ENCODE results near the gene SRPK2. TPM values are rescaled to one million over a fixed set of nuclear protein-coding genes. Genes with fewer than 3 reads are reported as not detected.

SRPK2 gene
- total and polyA plus RNA-seq, 8 donors: 7.6 to 109 (median 24.4) TPM

DNA sequence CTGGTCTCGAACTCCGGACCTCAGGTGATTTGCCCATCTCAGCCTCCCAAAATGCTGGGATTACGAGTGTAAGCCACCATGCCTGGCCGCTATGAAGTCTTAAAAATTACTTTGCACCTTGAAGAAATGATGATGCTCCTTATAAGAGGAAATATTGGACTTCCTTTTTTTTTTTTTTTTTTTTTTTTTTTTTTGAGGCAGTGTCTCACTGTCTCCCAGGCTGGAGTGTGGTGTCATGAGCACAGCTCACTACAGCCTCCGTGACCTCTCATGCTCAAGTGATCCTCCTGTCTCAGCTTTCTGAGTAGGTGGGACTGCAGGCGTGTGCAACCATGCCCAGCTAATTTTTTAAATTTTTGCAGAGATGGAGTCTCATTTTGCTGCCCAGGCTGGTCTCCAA lies 309.4 kb downstream of the SRPK2 start:
- no peak overlapping the region for H3K27ac ChIP-seq
- no peak for DNase-seq
- no peaks in the 10 kb centered on the region for H3K27me3 ChIP-seq
- H3K4me1 ChIP-seq: peaks cover 0 to 10% (median 5%) of the 10 kb centered on the region in 4 donors
- no peak overlapping the region for H3K4me3 ChIP-seq
- intact Hi-C loops (cut with DNase I; ENCODE audit: low total_unique reads): no loop called here
- WGBS, 5 donors: 93 to 98% (median 97%) methylated on average over 6 of the region's 6 CpGs
- TF ChIP-seq POLR2A (IDR thresholded peaks at IDR 0.05) (no peak), POLR2AphosphoS5 (IDR thresholded peaks at IDR 0.05) (no peak), EP300 (IDR thresholded peaks at IDR 0.05) (no peak)
- TF ChIP-seq, protein P1, sequence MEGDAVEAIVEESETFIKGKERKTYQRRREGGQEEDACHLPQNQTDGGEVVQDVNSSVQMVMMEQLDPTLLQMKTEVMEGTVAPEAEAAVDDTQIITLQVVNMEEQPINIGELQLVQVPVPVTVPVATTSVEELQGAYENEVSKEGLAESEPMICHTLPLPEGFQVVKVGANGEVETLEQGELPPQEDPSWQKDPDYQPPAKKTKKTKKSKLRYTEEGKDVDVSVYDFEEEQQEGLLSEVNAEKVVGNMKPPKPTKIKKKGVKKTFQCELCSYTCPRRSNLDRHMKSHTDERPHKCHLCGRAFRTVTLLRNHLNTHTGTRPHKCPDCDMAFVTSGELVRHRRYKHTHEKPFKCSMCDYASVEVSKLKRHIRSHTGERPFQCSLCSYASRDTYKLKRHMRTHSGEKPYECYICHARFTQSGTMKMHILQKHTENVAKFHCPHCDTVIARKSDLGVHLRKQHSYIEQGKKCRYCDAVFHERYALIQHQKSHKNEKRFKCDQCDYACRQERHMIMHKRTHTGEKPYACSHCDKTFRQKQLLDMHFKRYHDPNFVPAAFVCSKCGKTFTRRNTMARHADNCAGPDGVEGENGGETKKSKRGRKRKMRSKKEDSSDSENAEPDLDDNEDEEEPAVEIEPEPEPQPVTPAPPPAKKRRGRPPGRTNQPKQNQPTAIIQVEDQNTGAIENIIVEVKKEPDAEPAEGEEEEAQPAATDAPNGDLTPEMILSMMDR (IDR thresholded peaks at IDR 0.05): no peak
- H3K9me3 ChIP-seq: no peaks in the 10 kb centered on the region
- H3K36me3 ChIP-seq: peaks cover 60 to 100% (median 100%) of the 10 kb centered on the region in 4 donors

DNA sequence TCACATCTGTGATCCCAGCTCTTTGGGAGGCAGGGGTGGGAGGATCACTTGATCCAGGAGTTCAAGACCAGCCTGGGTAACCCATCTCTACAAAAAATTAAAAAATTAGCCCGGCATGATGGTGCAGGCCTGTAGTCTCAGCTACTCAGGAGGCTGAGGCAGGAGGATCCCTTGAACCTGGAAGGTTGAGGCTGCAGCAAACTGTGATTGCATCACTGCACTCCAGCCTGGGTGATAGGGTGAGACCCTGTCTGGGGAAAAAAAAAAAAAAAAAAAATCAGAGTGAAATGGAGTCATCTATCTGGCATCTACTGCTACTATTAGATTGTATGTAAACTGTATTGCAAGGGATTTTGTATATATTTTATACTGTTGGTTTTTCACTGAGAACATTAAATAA lies 315.6 kb downstream of the SRPK2 start:
- WGBS, 5 donors: 96 to 100% (median 98%) methylated on average over 1 of the region's 1 CpG
- H3K27me3 ChIP-seq: no peaks in the 10 kb centered on the region
- intact Hi-C loops (cut with DNase I; ENCODE audit: low total_unique reads): no loop called here
- TF ChIP-seq EP300 (IDR thresholded peaks at IDR 0.05): no peak
- TF ChIP-seq POLR2A (IDR thresholded peaks at IDR 0.05): no peak
- no peak for TF ChIP-seq POLR2AphosphoS5 (IDR thresholded peaks at IDR 0.05)
- TF ChIP-seq, protein P1 (IDR thresholded peaks at IDR 0.05): no peak
- H3K4me3 ChIP-seq: no peak overlapping the region
- H3K9me3 ChIP-seq: no peaks in the 10 kb centered on the region
- DNase-seq: no peak
- peaks cover 39 to 99% (median 95%) of the 10 kb centered on the region in 4 donors for H3K36me3 ChIP-seq
- H3K4me1 ChIP-seq: peaks cover 0 to 19% (median 7%) of the 10 kb centered on the region in 4 donors
- no peak overlapping the region for H3K27ac ChIP-seq

DNA sequence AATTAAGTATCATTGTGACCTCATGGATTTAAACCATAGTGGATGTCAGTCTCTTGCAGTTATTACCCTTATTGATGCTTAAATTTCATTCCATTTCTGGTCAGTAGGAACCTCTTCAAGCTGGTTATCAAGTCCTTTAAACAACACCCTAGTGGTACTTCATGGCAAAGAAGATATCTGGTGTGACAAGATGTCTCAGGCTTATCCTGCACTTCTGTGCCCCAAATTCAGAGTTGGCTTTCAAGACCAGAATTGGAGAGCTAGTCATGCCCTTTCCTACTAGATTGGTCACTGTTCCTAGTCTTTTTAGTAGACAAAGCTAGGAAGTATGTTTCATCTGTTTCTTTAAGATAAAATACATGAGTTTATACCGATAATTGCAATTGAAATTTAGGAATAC lies 319.8 kb downstream of the SRPK2 start:
- H3K4me1 ChIP-seq: peaks cover 0 to 24% (median 9%) of the 10 kb centered on the region in 4 donors
- no peak overlapping the region for H3K27ac ChIP-seq
- no peak for DNase-seq
- H3K9me3 ChIP-seq: no peaks in the 10 kb centered on the region
- intact Hi-C loops (cut with DNase I; ENCODE audit: low total_unique reads): no loop called here
- no peaks in the 10 kb centered on the region for H3K27me3 ChIP-seq
- H3K4me3 ChIP-seq: no peak overlapping the region
- 87 to 95% (median 88%) methylated on average over 1 of the region's 1 CpG for WGBS, 5 donors
- TF ChIP-seq EP300 (IDR thresholded peaks at IDR 0.05) (no peak), POLR2A (IDR thresholded peaks at IDR 0.05) (no peak)
- TF ChIP-seq, protein P1 (IDR thresholded peaks at IDR 0.05): no peak
- H3K36me3 ChIP-seq: peaks cover 33 to 93% (median 84%) of the 10 kb centered on the region in 4 donors

DNA sequence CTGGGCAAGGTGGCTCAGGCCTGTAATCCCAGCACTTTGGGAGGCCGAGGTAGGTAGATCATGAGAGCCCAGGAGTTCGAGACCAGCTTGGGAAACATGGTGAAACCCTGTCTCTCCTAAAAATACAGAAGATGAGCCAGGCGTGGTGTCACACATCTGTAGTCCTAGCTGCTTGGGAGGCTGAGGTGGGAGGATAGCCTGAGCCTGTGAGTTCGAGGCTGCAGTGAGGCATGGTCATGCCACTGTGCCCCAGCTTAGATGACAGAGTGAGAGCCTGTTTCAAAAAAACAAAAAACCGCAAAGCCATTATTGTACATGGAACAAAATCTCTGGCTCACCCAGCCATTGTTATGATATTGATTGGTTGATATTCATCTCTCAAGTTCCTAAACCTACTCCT lies 321.0 kb downstream of the SRPK2 start:
- no peak overlapping the region for H3K27ac ChIP-seq
- no peak overlapping the region for H3K4me3 ChIP-seq
- H3K9me3 ChIP-seq: no peaks in the 10 kb centered on the region
- no peaks in the 10 kb centered on the region for H3K27me3 ChIP-seq
- TF ChIP-seq POLR2AphosphoS5 (IDR thresholded peaks at IDR 0.05) (no peak), POLR2A (IDR thresholded peaks at IDR 0.05) (no peak), EP300 (IDR thresholded peaks at IDR 0.05) (no peak)
- TF ChIP-seq, protein P1 (IDR thresholded peaks at IDR 0.05): no peak
- WGBS, 5 donors: 92 to 98% (median 98%) methylated on average over 5 of the region's 5 CpGs
- no peak for DNase-seq
- intact Hi-C loops (cut with DNase I; ENCODE audit: low total_unique reads): no loop called here
- peaks cover 0 to 33% (median 12%) of the 10 kb centered on the region in 4 donors for H3K4me1 ChIP-seq
- peaks cover 33 to 89% (median 81%) of the 10 kb centered on the region in 4 donors for H3K36me3 ChIP-seq

Small RNAs within 50 kb of the gene (small RNA-seq; reads per million reads assigned to genes)
- gene AC005070.2 (0 reads per million in 4 donors), gene RNU6-1322P (0 reads per million in 4 donors)

Other genes with a start within 250 kb of the SRPK2 start
- 10 to 100 TPM in 4 of 5 donors, under 1 TPM in 1; 0.58 to 24.2 (median 16.1) TPM for gene PUS7, start 133.3 kb upstream of the SRPK2 start, total RNA-seq
- gene PUS7, start 133.3 kb upstream of the SRPK2 start, polyA plus RNA-seq: 1 to 10 TPM; 3.5 to 5.5 (median 4.6) TPM
- 10 to 100 TPM in 3 of 5 donors, 1 to 10 TPM in 2; 4.9 to 79.4 (median 15.8) TPM for gene RINT1, start 143.3 kb upstream of the SRPK2 start, total RNA-seq
- gene RINT1, start 143.3 kb upstream of the SRPK2 start, polyA plus RNA-seq: 10 to 100 TPM in 1 of 3 donors, 1 to 10 TPM in 2; 8.7 to 11.2 (median 8.9) TPM
- gene EFCAB10, start 192.6 kb upstream of the SRPK2 start, total RNA-seq: 1 to 10 TPM in 1 of 5 donors, not detected in 4; 1.5 TPM
- not detected for gene EFCAB10, start 192.6 kb upstream of the SRPK2 start, polyA plus RNA-seq